ENCODE measurements around the gene LHPP.

The LHPP gene

GRCh38 chr10:124467165-124467564 is 5.5 kb downstream of the LHPP start:
- H3K4me1 ChIP-seq (ENCODE audit: control insufficient read depth, low read length): peaks cover 26% of the 10 kb centered on the region
- H3K9me3 ChIP-seq (ENCODE audit: control insufficient read depth, insufficient read depth, low read length): no peaks in the 10 kb centered on the region
- H3K4me3 ChIP-seq (ENCODE audit: low read length): no peak overlapping the region
- no peaks in the 10 kb centered on the region for H3K79me2 ChIP-seq (ENCODE audit: control insufficient read depth, low read length)
- H3K4me2 ChIP-seq (ENCODE audit: low read length): no peak overlapping the region
- no peaks in the 10 kb centered on the region for H3K27me3 ChIP-seq (ENCODE audit: control insufficient read depth, low read length)
- TF ChIP-seq EZH2phosphoT487 (IDR thresholded peaks at IDR 0.05; ENCODE audit: borderline replicate concordance, low read length) (no peak), CTCF (IDR thresholded peaks at IDR 0.05; ENCODE audit: low read depth, low read length, poor library complexity, severe bottlenecking) (no peak)
- no peaks in the 10 kb centered on the region for H3F3A ChIP-seq (ENCODE audit: control insufficient read depth, insufficient read depth)
- H3K9me2 ChIP-seq (replicated peaks; ENCODE audit: control insufficient read depth, low read length): no peaks in the 10 kb centered on the region
- H4K20me1 ChIP-seq (ENCODE audit: control insufficient read depth, insufficient read depth, low read depth, low read length): no peaks in the 10 kb centered on the region
- H3K27ac ChIP-seq (ENCODE audit: low read depth, low read length): no peak overlapping the region
- no peaks in the 10 kb centered on the region for H3K36me3 ChIP-seq (ENCODE audit: control insufficient read depth, low read length)

GRCh38 chr10:124468624-124469023 is 7.0 kb downstream of the LHPP start:
- Histone ChIP-seq H4K20me1 (ENCODE audit: control insufficient read depth, insufficient read depth, low read depth, low read length) (no peaks in the 10 kb centered on the region), H3K4me2 (ENCODE audit: low read length) (no peak overlapping the region), H3K9me3 (ENCODE audit: control insufficient read depth, insufficient read depth, low read length) (no peaks in the 10 kb centered on the region), H3K36me3 (ENCODE audit: control insufficient read depth, low read length) (no peaks in the 10 kb centered on the region), H3K9me2 (replicated peaks; ENCODE audit: control insufficient read depth, low read length) (no peaks in the 10 kb centered on the region), H3K79me2 (ENCODE audit: control insufficient read depth, low read length) (no peaks in the 10 kb centered on the region), H3K4me1 (ENCODE audit: control insufficient read depth, low read length) (peaks cover 21% of the 10 kb centered on the region), H3K4me3 (ENCODE audit: low read length) (no peak overlapping the region), H3K27ac (ENCODE audit: low read depth, low read length) (no peak overlapping the region), H3F3A (ENCODE audit: control insufficient read depth, insufficient read depth) (no peaks in the 10 kb centered on the region), H3K27me3 (ENCODE audit: control insufficient read depth, low read length) (no peaks in the 10 kb centered on the region)
- TF ChIP-seq CTCF (IDR thresholded peaks at IDR 0.05; ENCODE audit: low read depth, low read length, poor library complexity, severe bottlenecking): no peak
- TF ChIP-seq EZH2phosphoT487 (IDR thresholded peaks at IDR 0.05; ENCODE audit: borderline replicate concordance, low read length): no peak

- H3K4me2 ChIP-seq (ENCODE audit: low read length): no peak overlapping the region
- no peak overlapping the region for H3K27ac ChIP-seq (ENCODE audit: low read depth, low read length)
- H3K4me1 ChIP-seq (ENCODE audit: control insufficient read depth, low read length): peaks cover 13% of the 10 kb centered on the region
- TF ChIP-seq CTCF (IDR thresholded peaks at IDR 0.05; ENCODE audit: low read depth, low read length, poor library complexity, severe bottlenecking) (no peak), EZH2phosphoT487 (IDR thresholded peaks at IDR 0.05; ENCODE audit: borderline replicate concordance, low read length) (no peak)
- no peaks in the 10 kb centered on the region for H3K9me2 ChIP-seq (replicated peaks; ENCODE audit: control insufficient read depth, low read length)
- no peaks in the 10 kb centered on the region for H3K36me3 ChIP-seq (ENCODE audit: control insufficient read depth, low read length)
- H3K4me3 ChIP-seq (ENCODE audit: low read length): no peak overlapping the region
- no peaks in the 10 kb centered on the region for H4K20me1 ChIP-seq (ENCODE audit: control insufficient read depth, insufficient read depth, low read depth, low read length)
- no peaks in the 10 kb centered on the region for H3F3A ChIP-seq (ENCODE audit: control insufficient read depth, insufficient read depth)
- H3K27me3 ChIP-seq (ENCODE audit: control insufficient read depth, low read length): no peaks in the 10 kb centered on the region
- H3K79me2 ChIP-seq (ENCODE audit: control insufficient read depth, low read length): no peaks in the 10 kb centered on the region
- no peaks in the 10 kb centered on the region for H3K9me3 ChIP-seq (ENCODE audit: control insufficient read depth, insufficient read depth, low read length)
These were observed 8.4 kb downstream of the LHPP start for GRCh38 chr10:124469956-124470484.
